Measurements from ENCODE around the gene RRP7A.
"Not testable (repeated sequence)": the region's sequence is repeated elsewhere in the genome, so short reads cannot be mapped to it uniquely, and the experiment has no call there.

The RRP7A gene

DNA sequence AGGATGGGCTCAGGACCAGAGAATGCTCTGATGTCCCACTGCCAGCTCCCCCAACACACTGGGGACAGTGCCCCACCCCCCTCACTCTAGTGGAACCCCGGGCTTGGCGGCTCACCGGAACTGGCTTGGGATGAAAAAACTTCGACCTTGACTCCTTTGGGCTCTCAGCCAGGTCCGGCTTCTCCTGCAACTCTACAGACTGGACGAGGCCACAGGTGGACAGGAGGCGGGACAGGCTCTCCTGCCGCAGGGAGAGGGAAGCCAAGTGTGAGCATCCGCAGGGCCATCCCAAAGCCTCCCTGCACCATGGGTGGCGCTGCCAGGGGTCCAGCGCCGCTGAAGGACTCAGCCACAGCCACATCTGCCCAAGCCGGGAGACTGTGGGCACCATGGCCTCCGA lies 3.7 kb downstream of the RRP7A start:
- no peak overlapping the region for H3K4me3 ChIP-seq (ENCODE audit: low read depth, low read length)
- no peaks in the 10 kb centered on the region for H3K27me3 ChIP-seq (ENCODE audit: control insufficient read depth, insufficient read depth, low read length)
- no peak overlapping the region for H3K9ac ChIP-seq (ENCODE audit: low read length)
- H3K9me3 ChIP-seq (ENCODE audit: control insufficient read depth, insufficient read depth, low read depth, low read length) = no peaks in the 10 kb centered on the region
- H3K27ac ChIP-seq (ENCODE audit: low read depth, low read length) = no peak overlapping the region
- peaks cover 43% of the 10 kb centered on the region for H3K36me3 ChIP-seq (ENCODE audit: control insufficient read depth, insufficient read depth, low read length)
- H3K4me1 ChIP-seq (ENCODE audit: control insufficient read depth, insufficient read depth, low read length) = peaks cover 8% of the 10 kb centered on the region; the same call in 1 of the 2 replicates

DNA sequence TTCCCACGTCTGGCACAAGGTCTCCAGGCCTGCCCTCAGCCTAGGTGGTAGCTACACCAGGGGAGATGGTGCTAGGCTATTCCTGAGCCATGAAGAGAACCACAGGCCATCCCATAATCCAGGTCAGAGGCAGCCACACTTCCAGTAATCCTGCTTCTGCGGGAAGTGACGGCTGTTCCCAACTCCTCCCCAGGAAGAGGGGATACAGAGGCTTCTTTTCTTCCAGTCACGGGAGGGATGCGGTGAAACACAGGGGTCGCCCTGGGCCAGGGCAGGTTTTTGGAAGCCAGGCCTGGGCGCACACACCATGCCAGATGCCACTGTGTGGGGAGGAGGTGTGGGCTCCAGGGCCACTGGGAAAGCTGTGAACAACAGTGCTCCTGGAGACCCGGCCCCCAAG lies 4.3 kb downstream of the RRP7A start:
- not testable (repeated sequence) for H3K4me3 ChIP-seq (ENCODE audit: low read depth, low read length); H3K9me3 ChIP-seq (ENCODE audit: control insufficient read depth, insufficient read depth, low read depth, low read length); H3K4me1 ChIP-seq (ENCODE audit: control insufficient read depth, insufficient read depth, low read length); H3K27me3 ChIP-seq (ENCODE audit: control insufficient read depth, insufficient read depth, low read length); H3K9ac ChIP-seq (ENCODE audit: low read length); H3K27ac ChIP-seq (ENCODE audit: low read depth, low read length)
- peaks cover 43% of the 10 kb centered on the region for H3K36me3 ChIP-seq (ENCODE audit: control insufficient read depth, insufficient read depth, low read length)

DNA sequence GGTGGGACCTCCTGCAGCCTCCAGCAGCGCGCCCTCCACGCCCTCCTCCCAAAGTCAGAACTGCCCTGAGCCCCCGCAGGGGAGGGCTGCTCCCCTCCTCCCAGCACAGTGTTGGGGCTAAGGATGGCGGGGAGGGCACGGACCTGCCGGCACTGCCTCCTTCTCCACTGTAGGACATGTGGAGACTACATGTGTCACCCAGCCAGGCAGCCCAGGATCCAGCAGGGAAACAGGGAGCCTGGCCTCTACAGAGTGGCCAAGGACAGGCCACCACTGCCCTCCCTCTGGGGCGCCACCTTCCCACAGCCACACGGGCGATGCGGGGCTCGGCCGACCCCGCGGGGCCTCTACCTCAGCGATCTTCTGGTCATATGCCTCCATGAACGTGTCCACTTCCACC lies 5.3 kb downstream of the RRP7A start:
- H3K4me3 ChIP-seq (ENCODE audit: low read depth, low read length); H3K27me3 ChIP-seq (ENCODE audit: control insufficient read depth, insufficient read depth, low read length); H3K9me3 ChIP-seq (ENCODE audit: control insufficient read depth, insufficient read depth, low read depth, low read length); H3K4me1 ChIP-seq (ENCODE audit: control insufficient read depth, insufficient read depth, low read length); H3K9ac ChIP-seq (ENCODE audit: low read length); H3K27ac ChIP-seq (ENCODE audit: low read depth, low read length): not testable (repeated sequence)
- peaks cover 43% of the 10 kb centered on the region for H3K36me3 ChIP-seq (ENCODE audit: control insufficient read depth, insufficient read depth, low read length)

DNA sequence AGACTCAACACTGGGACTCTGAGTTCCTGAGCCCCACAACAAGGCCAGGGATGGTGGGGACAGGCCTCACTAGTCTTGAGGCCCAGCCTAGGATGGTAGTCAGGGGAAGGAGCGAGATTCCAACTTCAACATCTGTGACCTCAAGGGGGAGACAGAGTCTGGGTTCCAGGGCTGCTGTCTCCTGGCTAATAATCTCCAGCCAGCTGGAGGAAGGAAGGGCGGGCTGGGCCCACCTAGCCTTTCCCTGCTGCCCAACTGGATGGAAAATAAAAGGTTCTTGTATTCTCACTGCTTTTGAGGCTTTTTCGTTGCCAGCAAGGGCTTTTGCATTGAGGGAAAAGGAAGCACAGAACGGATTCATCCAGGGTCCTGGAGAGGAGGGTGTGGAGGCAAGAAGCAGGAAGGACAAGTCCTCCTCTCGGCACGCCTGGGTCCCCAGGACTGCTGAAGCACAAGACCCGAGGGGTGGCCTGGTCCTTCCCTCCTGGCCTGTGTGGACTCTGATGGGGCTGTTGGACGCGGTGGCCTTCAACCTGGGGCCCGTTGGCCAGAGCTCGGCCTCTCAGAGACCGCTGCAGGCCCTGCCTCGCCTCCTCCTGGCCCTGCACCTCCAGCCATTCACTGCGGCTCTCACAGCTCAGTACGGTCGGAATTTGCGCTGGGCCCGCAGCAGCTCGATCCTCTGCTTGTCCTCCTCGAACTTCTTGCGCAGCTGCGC lies 7.2 kb downstream of the RRP7A start:
- H3K36me3 ChIP-seq (ENCODE audit: control insufficient read depth, insufficient read depth, low read length) = peaks cover 38% of the 10 kb centered on the region
- peaks cover 12% of the 10 kb centered on the region for H3K4me1 ChIP-seq (ENCODE audit: control insufficient read depth, insufficient read depth, low read length)
- not testable (repeated sequence) for H3K4me3 ChIP-seq (ENCODE audit: low read depth, low read length); H3K9me3 ChIP-seq (ENCODE audit: control insufficient read depth, insufficient read depth, low read depth, low read length); H3K27me3 ChIP-seq (ENCODE audit: control insufficient read depth, insufficient read depth, low read length); H3K9ac ChIP-seq (ENCODE audit: low read length); H3K27ac ChIP-seq (ENCODE audit: low read depth, low read length)

DNA sequence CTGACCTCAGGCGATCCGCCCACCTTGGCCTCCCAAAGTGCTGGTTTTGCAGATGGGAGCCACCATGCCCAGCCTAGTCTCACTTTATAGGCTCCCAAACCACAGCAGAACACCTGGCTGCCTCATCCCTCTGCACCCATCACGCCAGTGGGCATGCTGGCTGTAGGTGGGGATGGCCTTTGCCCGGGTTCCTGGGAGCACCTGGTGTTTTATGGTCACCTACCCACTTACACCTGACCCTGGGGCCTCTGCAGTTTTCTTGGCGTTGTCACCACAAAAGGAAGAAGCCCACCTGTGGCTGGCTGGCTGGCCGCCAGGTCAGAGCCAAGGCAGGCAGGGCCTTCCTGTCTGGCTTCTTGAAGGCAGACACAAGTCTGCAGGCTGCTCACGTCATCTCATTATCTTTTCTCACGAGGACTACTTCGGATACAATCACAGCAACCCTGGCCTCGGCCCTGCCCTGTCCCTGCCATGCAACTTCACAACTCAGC lies 8.2 kb downstream of the RRP7A start:
- no peak overlapping the region for H3K4me3 ChIP-seq (ENCODE audit: low read depth, low read length)
- peaks cover 32% of the 10 kb centered on the region for H3K36me3 ChIP-seq (ENCODE audit: control insufficient read depth, insufficient read depth, low read length)
- H3K9me3 ChIP-seq (ENCODE audit: control insufficient read depth, insufficient read depth, low read depth, low read length) = no peaks in the 10 kb centered on the region
- H3K4me1 ChIP-seq (ENCODE audit: control insufficient read depth, insufficient read depth, low read length) = peaks cover 12% of the 10 kb centered on the region
- H3K9ac ChIP-seq (ENCODE audit: low read length) = no peak overlapping the region
- H3K27ac ChIP-seq (ENCODE audit: low read depth, low read length) = no peak overlapping the region
- H3K27me3 ChIP-seq (ENCODE audit: control insufficient read depth, insufficient read depth, low read length) = no peaks in the 10 kb centered on the region

DNA sequence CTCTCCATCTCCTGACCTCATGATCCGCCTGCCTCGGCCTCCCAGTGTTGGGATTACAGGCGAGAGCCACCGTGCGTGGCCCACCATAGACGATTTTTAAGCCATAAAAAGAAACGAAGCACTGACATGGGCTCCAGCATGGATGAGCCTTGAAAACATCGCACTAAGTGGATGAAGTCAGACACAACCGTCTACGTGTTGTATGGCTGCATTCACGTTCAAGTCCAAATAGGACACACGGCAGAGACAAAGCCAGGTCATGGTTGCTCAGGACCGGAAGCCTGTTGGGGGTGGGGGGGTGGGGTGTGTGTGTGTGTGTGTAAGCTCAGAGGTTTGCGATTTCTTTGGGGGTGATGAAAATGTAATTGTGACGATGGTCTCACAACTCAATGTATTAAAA lies 10.0 kb downstream of the RRP7A start:
- Histone ChIP-seq H3K4me1 (ENCODE audit: control insufficient read depth, insufficient read depth, low read length) (peaks cover 12% of the 10 kb centered on the region), H3K9ac (ENCODE audit: low read length) (no peak overlapping the region), H3K27ac (ENCODE audit: low read depth, low read length) (no peak overlapping the region), H3K4me3 (ENCODE audit: low read depth, low read length) (no peak overlapping the region), H3K36me3 (ENCODE audit: control insufficient read depth, insufficient read depth, low read length) (peaks cover 19% of the 10 kb centered on the region), H3K27me3 (ENCODE audit: control insufficient read depth, insufficient read depth, low read length) (no peaks in the 10 kb centered on the region), H3K9me3 (ENCODE audit: control insufficient read depth, insufficient read depth, low read depth, low read length) (no peaks in the 10 kb centered on the region)

DNA sequence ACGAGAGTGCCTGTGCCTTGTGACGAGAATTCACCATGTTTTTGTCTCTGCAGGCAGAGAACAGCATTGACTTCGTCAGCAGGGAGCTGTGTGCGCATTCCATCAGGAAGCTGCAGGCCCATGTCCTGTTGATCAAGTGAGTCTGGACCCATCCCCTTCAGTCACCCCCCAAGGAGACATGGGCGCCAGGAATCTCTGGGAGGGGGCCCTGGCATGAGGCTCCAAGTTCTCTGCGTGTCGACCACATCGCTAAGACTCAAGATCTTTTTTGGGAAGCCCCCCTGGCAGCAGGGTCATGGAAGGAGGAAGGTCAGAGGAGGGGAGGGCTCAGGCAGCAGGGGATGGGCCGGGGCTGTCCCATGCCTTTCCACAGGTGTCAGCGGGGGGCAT lies 10.6 kb downstream of the RRP7A start:
- Histone ChIP-seq H3K4me1 (ENCODE audit: control insufficient read depth, insufficient read depth, low read length) (peaks cover 12% of the 10 kb centered on the region), H3K36me3 (ENCODE audit: control insufficient read depth, insufficient read depth, low read length) (peaks cover 15% of the 10 kb centered on the region)
- H3K9me3 ChIP-seq (ENCODE audit: control insufficient read depth, insufficient read depth, low read depth, low read length); H3K9ac ChIP-seq (ENCODE audit: low read length); H3K27ac ChIP-seq (ENCODE audit: low read depth, low read length); H3K4me3 ChIP-seq (ENCODE audit: low read depth, low read length); H3K27me3 ChIP-seq (ENCODE audit: control insufficient read depth, insufficient read depth, low read length): not testable (repeated sequence)

DNA sequence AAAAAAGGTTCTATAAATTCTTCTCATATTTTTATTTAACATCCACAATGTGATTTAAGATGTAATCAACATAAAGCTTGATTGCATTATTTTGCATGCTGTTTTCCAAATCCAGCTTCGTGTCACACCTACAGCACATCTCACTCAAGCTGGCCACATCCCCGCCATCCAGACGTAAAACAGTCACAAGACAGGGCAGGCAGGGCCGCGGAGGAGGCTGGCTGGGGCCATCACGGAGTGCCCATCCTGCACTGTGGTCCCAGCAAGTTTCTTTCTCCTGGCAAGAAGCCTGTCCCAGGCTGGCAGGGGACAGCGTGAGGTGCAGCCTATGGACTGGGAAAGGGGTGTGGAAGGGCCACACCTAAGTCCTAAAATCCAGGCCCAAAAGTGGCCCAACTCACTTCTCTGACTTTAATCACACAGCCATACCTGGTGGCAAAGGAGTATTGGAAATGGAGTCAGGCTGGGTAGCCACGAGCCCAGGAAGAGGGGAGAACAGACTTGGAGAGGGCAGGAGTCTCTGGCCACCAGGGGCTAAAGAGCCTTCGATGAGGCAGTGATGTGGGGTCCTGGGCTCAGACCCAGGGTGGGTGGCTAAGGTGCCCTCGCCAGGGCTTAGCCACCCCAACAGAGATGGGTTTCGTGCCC lies 11.1 kb downstream of the RRP7A start:
- H3K27me3 ChIP-seq (ENCODE audit: control insufficient read depth, insufficient read depth, low read length); H3K9me3 ChIP-seq (ENCODE audit: control insufficient read depth, insufficient read depth, low read depth, low read length); H3K4me3 ChIP-seq (ENCODE audit: low read depth, low read length); H3K27ac ChIP-seq (ENCODE audit: low read depth, low read length); H3K9ac ChIP-seq (ENCODE audit: low read length): not testable (repeated sequence)
- Histone ChIP-seq H3K4me1 (ENCODE audit: control insufficient read depth, insufficient read depth, low read length) (peaks cover 12% of the 10 kb centered on the region), H3K36me3 (ENCODE audit: control insufficient read depth, insufficient read depth, low read length) (peaks cover 12% of the 10 kb centered on the region)

DNA sequence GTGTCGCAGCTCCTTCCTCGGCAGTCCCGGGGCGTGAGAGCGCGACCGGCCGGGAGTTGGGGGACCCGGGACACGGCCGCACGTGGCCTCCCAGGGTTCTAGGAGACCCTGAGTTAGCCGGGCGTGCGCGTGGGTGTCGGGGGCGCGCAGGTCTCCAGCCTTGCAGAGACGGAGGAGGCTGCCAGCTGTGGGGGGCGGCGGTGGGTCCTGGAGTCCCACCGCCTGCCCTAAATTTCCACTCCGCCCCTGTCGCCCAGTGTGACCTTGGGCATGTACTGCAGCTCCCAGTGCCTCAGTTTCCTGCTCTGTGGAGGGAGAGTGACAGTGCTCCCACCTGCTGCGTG lies 18.8 kb downstream of the RRP7A start:
- H3K9ac ChIP-seq (ENCODE audit: low read length) = no peak overlapping the region
- peak overlapping the region; percentile 50 for H3K4me3 ChIP-seq (ENCODE audit: low read depth, low read length)

DNA sequence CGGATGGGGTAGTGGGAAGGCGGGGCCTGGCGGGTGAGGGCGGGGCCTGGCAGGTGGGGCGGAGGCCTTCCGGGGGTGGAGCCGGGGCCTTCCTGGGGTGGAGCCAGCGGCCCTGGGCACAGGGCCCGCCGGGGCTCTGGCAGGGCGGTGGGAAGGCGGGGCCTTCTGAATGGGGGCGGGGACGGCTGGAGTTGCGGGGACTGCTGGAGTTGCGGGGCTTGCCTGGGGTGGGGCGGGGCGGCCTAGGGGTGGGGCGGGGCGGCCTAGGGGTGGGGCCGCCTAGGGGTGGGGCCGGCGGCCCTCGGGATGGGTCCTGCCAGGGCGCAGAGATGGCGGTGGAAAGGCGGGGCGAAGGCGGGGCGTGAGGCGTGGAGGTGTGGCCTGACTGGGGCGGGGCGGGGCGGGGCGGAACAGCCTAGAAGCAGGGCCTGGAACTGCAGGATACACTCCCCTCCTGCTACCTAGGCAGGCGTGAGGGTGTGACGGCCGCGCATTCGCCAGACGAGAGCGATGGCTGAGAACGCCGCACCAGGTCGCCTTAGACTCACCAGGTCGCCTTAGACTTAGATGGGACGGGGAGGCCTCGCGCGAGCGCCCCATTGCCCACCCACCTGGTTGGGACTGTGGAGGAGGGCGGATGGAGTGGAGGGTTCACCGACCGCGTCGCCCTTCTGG lies 19.3 kb downstream of the RRP7A start:
- H3K9ac ChIP-seq (ENCODE audit: low read length) = no peak overlapping the region
- H3K4me3 ChIP-seq (ENCODE audit: low read depth, low read length) = peak overlapping the region; percentile 50

More for the DNA sequence above, 18.8 kb downstream of the RRP7A start:
- Histone ChIP-seq H3K36me3 (ENCODE audit: control insufficient read depth, insufficient read depth, low read length) (no peaks in the 10 kb centered on the region), H3K4me1 (ENCODE audit: control insufficient read depth, insufficient read depth, low read length) (peaks cover 2% of the 10 kb centered on the region; the same call in 1 of the 2 replicates), H3K27me3 (ENCODE audit: control insufficient read depth, insufficient read depth, low read length) (no peaks in the 10 kb centered on the region), H3K27ac (ENCODE audit: low read depth, low read length) (no peak overlapping the region), H3K9me3 (ENCODE audit: control insufficient read depth, insufficient read depth, low read depth, low read length) (no peaks in the 10 kb centered on the region)

DNA sequence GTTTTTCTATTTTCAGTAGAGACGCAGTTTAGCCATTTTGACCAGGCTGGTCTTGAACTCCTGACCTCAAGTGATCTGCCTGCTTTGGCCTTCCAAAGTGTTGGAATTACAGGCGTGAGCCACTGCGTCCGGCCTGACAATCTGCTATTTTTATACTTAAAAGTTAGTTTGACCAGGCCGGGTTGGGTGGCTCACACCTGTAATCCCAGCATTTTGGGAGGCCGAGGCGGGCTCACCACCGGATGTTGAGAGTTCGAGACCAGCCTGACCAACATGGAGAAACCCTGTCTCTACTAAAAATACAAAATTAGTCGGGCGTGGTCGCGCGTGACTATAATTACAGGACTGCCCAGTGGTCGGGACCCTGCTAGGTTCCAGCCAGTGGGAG lies 19.8 kb downstream of the RRP7A start:
- not testable (repeated sequence) for H3K4me1 ChIP-seq (ENCODE audit: control insufficient read depth, insufficient read depth, low read length); H3K27me3 ChIP-seq (ENCODE audit: control insufficient read depth, insufficient read depth, low read length); H3K36me3 ChIP-seq (ENCODE audit: control insufficient read depth, insufficient read depth, low read length); H3K27ac ChIP-seq (ENCODE audit: low read depth, low read length); H3K9me3 ChIP-seq (ENCODE audit: control insufficient read depth, insufficient read depth, low read depth, low read length); H3K9ac ChIP-seq (ENCODE audit: low read length)
- peak overlapping the region; percentile 33; the same call in 1 of the 2 replicates for H3K4me3 ChIP-seq (ENCODE audit: low read depth, low read length)

More for the DNA sequence above, 19.3 kb downstream of the RRP7A start:
- no peaks in the 10 kb centered on the region for H3K9me3 ChIP-seq (ENCODE audit: control insufficient read depth, insufficient read depth, low read depth, low read length)
- peaks cover 2% of the 10 kb centered on the region; the same call in 1 of the 2 replicates for H3K4me1 ChIP-seq (ENCODE audit: control insufficient read depth, insufficient read depth, low read length)
- H3K36me3 ChIP-seq (ENCODE audit: control insufficient read depth, insufficient read depth, low read length) = no peaks in the 10 kb centered on the region
- no peaks in the 10 kb centered on the region for H3K27me3 ChIP-seq (ENCODE audit: control insufficient read depth, insufficient read depth, low read length)
- no peak overlapping the region for H3K27ac ChIP-seq (ENCODE audit: low read depth, low read length)
